Left lung (tissue), 10 donors: ENCODE measurements around the gene SQOR. TPM values are rescaled to one million over a fixed set of nuclear protein-coding genes. Genes with fewer than 3 reads are reported as not detected.

ENCODE experiments used
- ATAC-seq: fragments of 200-7000 bp; cut with Tn5 transposase; one replicate; pipeline ENCODE4 v1.9.1; 2020; ENCODE audit warnings: moderate library complexity
- DNase-seq, 4 donors: peaks; one replicate each; pipeline ENCODE4 v3.0.0-alpha.2; 2013 to 2020
- H3K27ac ChIP-seq, 2 donors: fragments of 200-600 bp; sonication (generic) in 1 of 2; one replicate each; pipeline versions ENCODE4 v1.5.0 to v1.8.0; 2020 to 2021
- H3K27me3 ChIP-seq, 2 donors: fragments of 200-600 bp; sonication (generic) in 1 of 2; one replicate each; pipeline versions ENCODE4 v1.5.0 to v1.8.0; 2020 to 2021
- H3K36me3 ChIP-seq, 2 donors: fragments of 200-600 bp; sonication (generic) in 1 of 2; one replicate each; pipeline versions ENCODE4 v1.5.0 to v1.8.0; 2020 to 2021
- H3K4me1 ChIP-seq, 2 donors: fragments of 200-600 bp; one replicate each; pipeline ENCODE4 v1.8.0; 2021
- H3K4me3 ChIP-seq, 2 donors: fragments of 200-600 bp; sonication (generic) in 1 of 2; one replicate each; pipeline versions ENCODE4 v1.5.0 to v1.8.0; 2020 to 2021; ENCODE audit warnings: mild to moderate bottlenecking in 1 of 2
- H3K9me3 ChIP-seq, 2 donors: fragments of 200-600 bp; sonication (generic) in 1 of 2; one replicate each; pipeline versions ENCODE4 v1.5.0 to v1.8.0; 2020 to 2021
- CTCF ChIP-seq, 2 donors: fragments of 200-600 bp; sonication (generic) in 1 of 2; IDR thresholded peaks; one replicate each; pipeline versions ENCODE4 v1.5.0 to v1.8.0; 2021; ENCODE audit warnings: antibody characterized with exemption in 2 of 2
- intact Hi-C, 2 donors: fragments of 100-400 bp; cut with DNase I; formaldehyde crosslinking; loops; one replicate each; pipeline versions ENCODE4 v1.11.2 to v1.14.2; 2022
- polyA plus RNA-seq, 6 donors: library from polyadenylated mRNA; unstranded; fragments of 120-200 nt; gene quantifications; one replicate each; pipeline ENCODE4 v1.2.1, GENCODE V29; 2013; ENCODE audit not compliant: insufficient read length in 6 of 6
- total RNA-seq, 2 donors: library from RNA; stranded (reverse); fragmentation: NEBNext Ultra II Directional; extraction: Animal tissue kit (Norgen Biotek cat#: 25700); gene quantifications; one replicate each; pipeline ENCODE4 v1.2.1, GENCODE V29; 2021
- donor health status: DM: no; HTN: yes; CAD: no.
- donor health status: DM: no; HTN: no; CAD: no.

Gene SQOR
- total and polyA plus RNA-seq, 8 donors, result 9.3 to 116 (median 12.0) TPM

GRCh38 chr15:45674677-45675076 lies 39.8 kb downstream of the SQOR start:
- no peak overlapping the region for H3K27ac ChIP-seq
- ATAC-seq, result no peak
- peaks cover 1 to 9% of the 10 kb centered on the region in 2 donors for H3K4me1 ChIP-seq
- no peaks in the 10 kb centered on the region for H3K9me3 ChIP-seq
- no peaks in the 10 kb centered on the region for H3K27me3 ChIP-seq
- no peak overlapping the region for H3K4me3 ChIP-seq
- no peak for TF ChIP-seq CTCF (IDR thresholded peaks at IDR 0.05)
- DNase-seq, result no peak
- H3K36me3 ChIP-seq, result peaks cover 0 to 100% of the 10 kb centered on the region in 2 donors
- intact Hi-C loops, result no loop called here

DNA sequence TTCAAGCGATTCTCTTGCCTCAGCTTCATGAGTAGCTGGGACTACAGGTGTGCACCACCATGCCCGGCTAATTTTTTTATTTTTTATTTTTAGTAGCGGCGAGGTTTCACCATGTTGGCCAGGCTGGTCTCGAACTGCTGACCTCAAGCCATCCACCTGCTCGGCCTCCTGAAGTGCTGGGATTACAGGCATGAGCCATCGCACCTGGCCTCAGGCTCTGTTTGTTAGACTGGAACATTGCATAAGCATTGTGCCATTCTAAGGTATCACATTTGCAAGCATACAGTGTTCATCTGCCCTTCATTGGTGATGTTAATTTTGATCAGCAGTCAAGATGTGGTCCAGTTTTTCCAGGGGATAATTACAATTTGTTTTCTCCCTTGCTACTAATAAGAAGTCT lies 43.0 kb downstream of the SQOR start:
- Histone ChIP-seq H3K9me3 (no peaks in the 10 kb centered on the region), H3K36me3 (peaks cover 0 to 100% of the 10 kb centered on the region in 2 donors), H3K27me3 (no peaks in the 10 kb centered on the region), H3K27ac (no peak overlapping the region), H3K4me1 (peaks cover 0 to 6% of the 10 kb centered on the region in 2 donors), H3K4me3 (no peak overlapping the region)
- intact Hi-C loops, result no loop called here
- TF ChIP-seq CTCF (IDR thresholded peaks at IDR 0.05), result no peak
- DNase-seq, result no peak
- ATAC-seq, result no peak

DNA sequence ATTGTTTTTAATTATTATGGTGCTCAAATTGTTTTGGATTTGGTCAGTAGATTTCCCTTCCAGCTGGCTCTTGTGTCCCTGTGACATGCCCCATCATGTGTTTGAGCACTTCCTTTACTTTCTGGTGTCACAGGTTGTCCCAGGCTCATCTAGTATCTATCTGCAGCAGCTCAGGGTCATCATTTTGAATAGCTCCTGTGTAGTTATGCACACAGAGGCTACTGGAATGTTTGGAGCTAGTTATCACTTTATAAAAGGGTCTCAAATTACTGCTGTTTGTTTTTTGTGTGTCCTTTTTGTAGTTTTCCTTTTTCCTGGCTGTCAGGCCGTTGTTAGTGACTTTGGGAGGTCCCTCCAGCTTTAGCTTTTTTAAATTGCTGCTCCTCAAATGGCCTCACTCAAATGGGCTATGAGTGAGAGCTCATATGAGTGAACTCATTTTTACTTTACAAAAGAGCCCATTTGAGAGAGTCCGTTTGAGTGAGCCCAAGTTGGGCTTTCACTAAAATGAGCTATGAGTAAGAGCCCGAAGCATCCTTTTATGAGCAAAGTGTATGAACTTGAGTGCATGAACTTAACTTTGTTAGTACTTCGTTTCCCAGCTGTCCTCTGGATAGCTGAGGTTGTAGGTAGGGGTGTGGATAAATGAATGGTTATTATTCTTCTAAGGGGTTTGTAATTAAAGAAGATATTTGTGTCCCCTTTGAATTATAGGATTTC lies 43.8 kb downstream of the SQOR start:
- H3K9me3 ChIP-seq, result no peaks in the 10 kb centered on the region
- peaks cover 0 to 6% of the 10 kb centered on the region in 2 donors for H3K4me1 ChIP-seq
- DNase-seq (no peak), ATAC-seq (no peak)
- H3K27ac ChIP-seq, result no peak overlapping the region
- H3K4me3 ChIP-seq, result no peak overlapping the region
- peaks cover 0 to 100% of the 10 kb centered on the region in 2 donors for H3K36me3 ChIP-seq
- no peaks in the 10 kb centered on the region for H3K27me3 ChIP-seq
- intact Hi-C loops, result no loop called here
- TF ChIP-seq CTCF (IDR thresholded peaks at IDR 0.05), result no peak

DNA sequence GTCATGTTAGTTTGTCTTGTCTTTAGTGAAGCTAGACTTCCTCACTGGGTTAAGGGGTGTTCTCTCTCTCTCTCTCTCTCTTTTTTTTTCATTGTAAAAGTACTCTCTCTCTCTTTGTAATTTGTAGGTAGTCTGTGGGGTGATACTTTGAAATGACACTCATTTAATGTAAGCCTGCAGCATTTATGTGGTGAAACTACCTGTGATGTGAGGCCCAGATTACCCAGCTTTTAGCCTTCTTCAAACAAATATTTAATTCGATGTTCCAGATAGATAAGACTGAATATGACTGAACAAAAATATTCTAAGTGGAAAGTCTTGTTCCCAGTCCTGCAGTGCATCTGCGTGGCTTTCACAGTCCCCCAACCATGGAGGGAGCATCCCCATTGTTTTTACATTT lies 49.7 kb downstream of the SQOR start:
- H3K4me3 ChIP-seq, result no peak overlapping the region
- H3K9me3 ChIP-seq, result no peaks in the 10 kb centered on the region
- ATAC-seq, result no peak
- H3K4me1 ChIP-seq, result no peaks in the 10 kb centered on the region
- H3K36me3 ChIP-seq, result peaks cover 0 to 100% of the 10 kb centered on the region in 2 donors
- no peak for DNase-seq
- H3K27me3 ChIP-seq, result no peaks in the 10 kb centered on the region
- H3K27ac ChIP-seq, result no peak overlapping the region
- no peak for TF ChIP-seq CTCF (IDR thresholded peaks at IDR 0.05)
- intact Hi-C loops, result no loop called here

DNA sequence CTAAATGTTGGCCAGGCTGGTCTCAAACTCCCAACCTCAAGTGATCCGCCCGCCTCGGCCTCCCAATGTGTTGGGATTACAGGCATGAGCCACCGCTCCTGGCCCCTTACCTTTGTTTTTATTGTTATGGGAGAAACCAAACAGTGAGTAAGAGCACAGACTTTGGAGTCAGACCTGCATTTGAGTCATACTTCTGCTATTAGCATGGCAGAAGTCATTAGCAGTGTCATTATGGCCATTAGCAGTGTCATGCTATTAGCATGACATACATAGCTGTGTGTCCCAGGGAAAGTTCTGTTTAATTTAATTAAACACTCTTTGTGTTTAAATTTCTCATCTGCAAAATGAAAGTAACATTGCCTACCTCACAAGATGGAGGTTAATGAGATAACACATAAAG lies 54.8 kb downstream of the SQOR start:
- intact Hi-C loops, result no loop called here
- no peaks in the 10 kb centered on the region for H3K9me3 ChIP-seq
- peaks cover 0 to 100% of the 10 kb centered on the region in 2 donors for H3K36me3 ChIP-seq
- no peak overlapping the region for H3K27ac ChIP-seq
- H3K4me3 ChIP-seq, result no peak overlapping the region
- no peak for DNase-seq
- no peaks in the 10 kb centered on the region for H3K27me3 ChIP-seq
- H3K4me1 ChIP-seq, result no peaks in the 10 kb centered on the region
- ATAC-seq, result no peak
- TF ChIP-seq CTCF (IDR thresholded peaks at IDR 0.05), result no peak
